Mesendoderm (in vitro differentiated cells): ENCODE results near the gene CCDC137.

Experiments
- DNase-seq: peaks from one replicate; pipeline ENCODE4 v3.0.0; 2013
- H2AK5ac ChIP-seq: 2 replicates; pipeline ENCODE4 v1.6.1; 2013; ENCODE audit warnings: low read length, inconsistent platforms
- H2BK120ac ChIP-seq: 2 replicates; pipeline ENCODE4 v1.6.1; 2013; ENCODE audit warnings: low read depth, mild to moderate bottlenecking, low read length, moderate library complexity, mixed read lengths
- H2BK15ac ChIP-seq: replicated peaks from 2 replicates; pipeline ENCODE4 v1.6.1; 2013; ENCODE audit warnings: low read depth, mild to moderate bottlenecking, moderate library complexity
- H2BK5ac ChIP-seq: 2 replicates; pipeline ENCODE4 v1.6.1; 2013; ENCODE audit warnings: low read length, inconsistent platforms
- H3K18ac ChIP-seq: 2 replicates; pipeline ENCODE4 v1.6.1; 2013; ENCODE audit warnings: mild to moderate bottlenecking, low read length, mixed read lengths
- H3K23ac ChIP-seq: one replicate; pipeline ENCODE4 v1.6.1; 2013; ENCODE audit warnings: low read length
- H3K27ac ChIP-seq: 2 replicates; pipeline ENCODE4 v1.5.1; 2013; ENCODE audit warnings: low read depth, mild to moderate bottlenecking, inconsistent platforms, low read length, moderate library complexity
- H3K27me3 ChIP-seq: 2 replicates; pipeline ENCODE4 v1.6.1; 2013; ENCODE audit warnings: low read length, control low read depth, mild to moderate bottlenecking, inconsistent platforms; ENCODE audit not compliant: insufficient read depth, poor library complexity
- H3K36me3 ChIP-seq: 2 replicates; pipeline ENCODE4 v1.6.1; 2013; ENCODE audit warnings: low read length, inconsistent platforms; ENCODE audit not compliant: control insufficient read depth, insufficient read depth
- H3K4ac ChIP-seq: one replicate; pipeline ENCODE4 v1.6.1; 2013; ENCODE audit warnings: low read depth, mild to moderate bottlenecking, low read length, moderate library complexity
- H3K4me1 ChIP-seq: 2 replicates; pipeline ENCODE4 v1.6.1; 2013; ENCODE audit warnings: low read depth, low read length, inconsistent platforms; ENCODE audit not compliant: control insufficient read depth
- H3K4me2 ChIP-seq: 2 replicates; pipeline ENCODE4 v1.6.1; 2013; ENCODE audit warnings: low read length
- H3K4me3 ChIP-seq: 2 replicates; pipeline ENCODE4 v1.5.1; 2013; ENCODE audit warnings: mild to moderate bottlenecking, low read length
- H3K56ac ChIP-seq: one replicate; pipeline ENCODE4 v1.6.1; 2013; ENCODE audit warnings: low read length
- H3K79me1 ChIP-seq: 2 replicates; pipeline ENCODE4 v1.6.1; 2013; ENCODE audit warnings: low read length, inconsistent platforms
- H3K79me2 ChIP-seq: 2 replicates; pipeline ENCODE4 v1.6.1; 2013; ENCODE audit warnings: mild to moderate bottlenecking, low read length; ENCODE audit not compliant: control insufficient read depth, insufficient read depth
- H3K9ac ChIP-seq: 2 replicates; pipeline ENCODE4 v1.6.1; 2013; ENCODE audit warnings: low read length, inconsistent platforms
- H4K5ac ChIP-seq: one replicate; pipeline ENCODE4 v1.6.1; 2013; ENCODE audit warnings: low read length
- H4K8ac ChIP-seq: one replicate; pipeline ENCODE4 v1.6.1; 2013; ENCODE audit warnings: low read depth, mild to moderate bottlenecking, control low read depth, low read length, moderate library complexity
- WGBS: extraction: QIAGEN DNeasy Blood & Tissue Kit; methylation state at CpG from one replicate; pipeline ENCODE4 v1.1.7; 2013; ENCODE audit warnings: low lambda C conversion rate, missing lambda C conversion rate; ENCODE audit not compliant: insufficient coverage; ENCODE audit errors: extremely low coverage; 5-methylcytosine and 5-hydroxymethylcytosine counted together

Gene CCDC137

DNA sequence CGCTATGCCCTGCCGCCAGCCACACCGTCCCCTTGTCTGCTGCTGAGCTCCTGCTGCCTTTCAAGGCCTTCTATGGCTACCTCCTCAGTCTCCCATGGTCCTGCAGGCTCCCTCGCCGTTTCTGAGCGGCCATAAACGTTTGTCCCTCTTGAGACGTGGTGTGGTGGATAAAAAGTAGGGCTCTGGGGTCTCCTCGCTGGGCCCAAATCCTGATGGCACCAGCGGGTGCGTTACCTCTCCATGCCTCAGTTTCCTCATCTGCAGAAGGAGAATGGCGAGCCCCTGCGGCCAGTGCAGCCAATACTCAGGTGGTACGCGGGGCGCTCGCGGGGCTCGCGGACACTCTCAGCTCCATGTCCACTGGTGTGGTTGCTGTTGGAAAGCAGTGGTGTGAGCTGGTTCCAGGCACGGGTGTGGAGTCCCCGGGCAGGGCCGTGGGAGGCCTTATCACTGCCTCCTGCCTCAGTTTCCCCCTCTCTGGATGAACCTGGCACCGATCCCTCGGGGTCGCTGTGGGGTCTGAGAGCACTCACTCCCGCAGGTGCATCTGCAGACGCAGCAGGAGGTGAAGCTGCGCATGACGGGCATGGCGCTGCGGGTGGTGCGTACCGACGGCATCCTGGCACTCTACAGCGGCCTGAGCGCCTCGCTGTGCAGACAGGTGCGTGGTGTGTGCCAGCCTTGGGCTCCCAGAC, 48.0 kb downstream of the CCDC137 start:
- no peak overlapping the region for H3K4me3 ChIP-seq
- DNase-seq, result no peak
- H3K79me1 ChIP-seq, result peaks cover 3% of the 10 kb centered on the region
- H3K9ac ChIP-seq, result no peak overlapping the region
- H4K8ac ChIP-seq, result no peak overlapping the region
- no peak overlapping the region for H3K18ac ChIP-seq
- H3K79me2 ChIP-seq, result no peaks in the 10 kb centered on the region
- H2BK5ac ChIP-seq, result no peak overlapping the region
- H3K4me2 ChIP-seq, result no peak overlapping the region
- no peak overlapping the region for H3K27ac ChIP-seq
- H3K4ac ChIP-seq, result no peak overlapping the region
- no peak overlapping the region for H4K5ac ChIP-seq
- no peak overlapping the region for H2BK15ac ChIP-seq
- no peaks in the 10 kb centered on the region for H3K27me3 ChIP-seq
- H3K36me3 ChIP-seq, result no peaks in the 10 kb centered on the region
- H3K56ac ChIP-seq, result no peak overlapping the region
- no peak overlapping the region for H2BK120ac ChIP-seq
- WGBS, result no CpG with 5 or more reads among the region's 39 CpGs
- H3K23ac ChIP-seq, result no peak overlapping the region
- peaks cover 6% of the 10 kb centered on the region for H3K4me1 ChIP-seq
- no peak overlapping the region for H2AK5ac ChIP-seq

DNA sequence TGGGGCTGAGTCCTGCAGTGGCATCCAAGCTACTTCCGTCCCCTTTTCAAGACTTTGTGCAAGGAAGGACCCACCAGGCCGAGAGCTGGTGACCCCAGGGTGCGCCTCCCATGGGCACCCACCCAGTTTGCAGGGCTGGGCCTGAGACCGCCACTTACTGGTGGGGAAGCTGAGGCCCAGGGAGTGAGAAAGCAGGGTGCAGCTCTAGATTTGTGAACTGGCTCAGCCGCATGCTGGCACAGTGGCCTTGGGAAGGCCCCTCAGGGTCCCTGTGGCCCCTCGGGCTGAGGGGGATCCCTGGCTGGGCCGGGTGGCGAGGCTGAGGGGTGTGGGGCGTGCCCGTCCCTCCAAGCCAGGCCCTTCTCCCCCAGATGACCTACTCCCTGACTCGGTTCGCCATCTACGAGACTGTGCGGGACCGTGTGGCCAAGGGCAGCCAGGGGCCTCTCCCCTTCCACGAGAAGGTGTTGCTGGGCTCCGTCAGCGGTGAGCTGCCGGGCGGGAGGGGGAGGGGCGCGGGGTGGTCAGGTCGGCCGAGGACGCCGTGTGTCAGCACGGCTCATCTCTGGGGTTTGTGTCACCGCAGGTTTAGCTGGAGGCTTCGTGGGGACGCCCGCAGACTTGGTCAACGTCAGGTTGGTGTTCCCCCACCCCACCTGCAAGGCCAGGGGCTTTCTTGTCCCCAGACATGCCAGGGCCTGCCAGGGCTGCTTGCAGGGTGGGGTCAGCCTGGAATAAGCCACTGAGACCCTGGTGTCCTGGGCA, 48.8 kb downstream of the CCDC137 start:
- no CpG with 5 or more reads among the region's 32 CpGs for WGBS
- H3K4me3 ChIP-seq, result no peak overlapping the region
- H3K4me1 ChIP-seq, result peaks cover 6% of the 10 kb centered on the region
- no peak overlapping the region for H3K4ac ChIP-seq
- H2AK5ac ChIP-seq, result no peak overlapping the region
- no peak overlapping the region for H4K5ac ChIP-seq
- no peak overlapping the region for H4K8ac ChIP-seq
- no peaks in the 10 kb centered on the region for H3K79me2 ChIP-seq
- no peaks in the 10 kb centered on the region for H3K36me3 ChIP-seq
- H3K56ac ChIP-seq, result no peak overlapping the region
- no peak overlapping the region for H2BK5ac ChIP-seq
- no peak for DNase-seq
- H3K27ac ChIP-seq, result no peak overlapping the region
- peaks cover 3% of the 10 kb centered on the region for H3K79me1 ChIP-seq
- H3K27me3 ChIP-seq, result no peaks in the 10 kb centered on the region
- H2BK120ac ChIP-seq, result no peak overlapping the region
- H3K4me2 ChIP-seq, result no peak overlapping the region
- H3K18ac ChIP-seq, result no peak overlapping the region
- H3K23ac ChIP-seq, result no peak overlapping the region
- H3K9ac ChIP-seq, result no peak overlapping the region
- no peak overlapping the region for H2BK15ac ChIP-seq

DNA sequence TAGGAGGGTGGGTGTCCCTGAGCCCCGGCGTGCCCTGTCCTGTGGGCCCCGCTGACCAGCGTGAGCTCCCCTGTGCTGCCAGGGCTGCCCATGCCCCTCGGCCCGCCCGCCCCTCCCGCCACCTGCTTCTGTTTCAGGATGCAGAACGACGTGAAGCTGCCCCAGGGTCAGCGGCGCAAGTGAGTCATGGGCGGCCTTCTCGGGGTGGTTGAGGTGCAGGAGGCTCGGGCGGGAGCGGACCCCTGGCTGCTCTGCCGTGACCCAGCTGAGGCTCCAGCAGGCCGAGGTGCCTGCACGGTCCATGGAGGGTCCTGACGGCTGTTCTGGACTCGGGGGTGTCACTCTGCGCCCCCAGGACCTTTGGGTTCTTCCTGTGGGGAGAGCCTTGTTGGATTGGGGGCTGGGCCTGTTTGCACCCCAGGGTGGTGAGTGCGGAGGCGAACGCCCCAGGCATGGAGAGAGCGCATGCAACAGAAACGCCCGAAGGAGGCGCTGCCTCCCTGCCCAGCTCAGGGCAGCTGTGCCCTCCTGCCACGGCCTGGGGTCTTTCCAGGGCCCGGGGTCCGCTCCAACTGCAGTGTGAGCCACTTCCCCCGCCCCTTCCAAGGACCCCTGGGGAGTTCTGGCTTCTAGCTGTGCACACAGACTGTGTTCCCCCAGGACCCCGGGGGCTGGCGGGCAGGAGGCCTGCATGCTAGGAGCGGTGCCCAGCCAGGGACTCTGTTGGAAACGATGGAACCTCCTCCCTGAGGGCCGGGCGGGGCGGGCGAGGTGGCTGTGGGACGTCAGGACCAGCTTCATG, 49.5 kb downstream of the CCDC137 start:
- H3K27me3 ChIP-seq, result no peaks in the 10 kb centered on the region
- no peak overlapping the region for H2BK15ac ChIP-seq
- H3K27ac ChIP-seq, result no peak overlapping the region
- no peak overlapping the region for H2BK5ac ChIP-seq
- no peak overlapping the region for H4K8ac ChIP-seq
- no peak overlapping the region for H3K4me3 ChIP-seq
- H3K9ac ChIP-seq, result no peak overlapping the region
- no peak overlapping the region for H3K4me2 ChIP-seq
- WGBS, result no CpG with 5 or more reads among the region's 43 CpGs
- H3K4ac ChIP-seq, result no peak overlapping the region
- H2BK120ac ChIP-seq, result no peak overlapping the region
- no peak for DNase-seq
- no peak overlapping the region for H2AK5ac ChIP-seq
- no peaks in the 10 kb centered on the region for H3K36me3 ChIP-seq
- no peak overlapping the region for H3K23ac ChIP-seq
- H3K79me1 ChIP-seq, result peaks cover 3% of the 10 kb centered on the region
- no peak overlapping the region for H3K18ac ChIP-seq
- H3K56ac ChIP-seq, result no peak overlapping the region
- no peak overlapping the region for H4K5ac ChIP-seq
- peaks cover 2% of the 10 kb centered on the region for H3K4me1 ChIP-seq
- no peaks in the 10 kb centered on the region for H3K79me2 ChIP-seq

DNA sequence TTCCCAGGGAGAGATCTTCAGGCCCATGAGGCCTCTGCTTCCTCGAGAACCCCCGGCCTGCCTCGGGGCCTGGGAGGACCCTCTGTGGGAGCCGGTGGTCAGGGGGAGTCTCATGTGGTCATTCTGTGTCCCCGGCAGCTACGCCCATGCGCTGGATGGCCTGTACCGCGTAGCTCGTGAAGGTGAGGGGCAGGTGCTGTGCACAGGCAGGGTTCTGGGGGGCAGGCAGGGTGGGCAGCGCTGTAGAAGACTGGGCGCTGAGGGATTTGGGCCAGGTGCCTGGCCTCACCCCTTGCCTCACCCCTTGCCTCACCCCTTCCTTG, 50.1 kb downstream of the CCDC137 start:
- H4K5ac ChIP-seq, result no peak overlapping the region
- no peak overlapping the region for H2AK5ac ChIP-seq
- H3K27me3 ChIP-seq, result no peaks in the 10 kb centered on the region
- no peak overlapping the region for H4K8ac ChIP-seq
- no peak overlapping the region for H2BK5ac ChIP-seq
- no peaks in the 10 kb centered on the region for H3K36me3 ChIP-seq
- no peak overlapping the region for H2BK120ac ChIP-seq
- H3K4ac ChIP-seq, result no peak overlapping the region
- no peaks in the 10 kb centered on the region for H3K79me2 ChIP-seq
- H3K4me3 ChIP-seq, result no peak overlapping the region
- no peak overlapping the region for H3K4me2 ChIP-seq
- no peak overlapping the region for H2BK15ac ChIP-seq
- no peak overlapping the region for H3K56ac ChIP-seq
- DNase-seq, result no peak
- H3K27ac ChIP-seq, result no peak overlapping the region
- no peak overlapping the region for H3K23ac ChIP-seq
- no peak overlapping the region for H3K9ac ChIP-seq
- peaks cover 3% of the 10 kb centered on the region for H3K79me1 ChIP-seq
- no CpG with 5 or more reads among the region's 12 CpGs for WGBS
- H3K18ac ChIP-seq, result no peak overlapping the region
- H3K4me1 ChIP-seq, result peaks cover 2% of the 10 kb centered on the region

- Histone ChIP-seq H3K79me2 (no peaks in the 10 kb centered on the region), H2BK120ac (no peak overlapping the region), H3K36me3 (no peaks in the 10 kb centered on the region), H3K4me1 (peaks cover 2% of the 10 kb centered on the region), H4K8ac (no peak overlapping the region), H4K5ac (no peak overlapping the region), H3K4me2 (no peak overlapping the region), H3K79me1 (peaks cover 3% of the 10 kb centered on the region), H3K23ac (no peak overlapping the region), H3K4ac (no peak overlapping the region), H3K9ac (no peak overlapping the region), H2BK5ac (no peak overlapping the region), H3K18ac (no peak overlapping the region), H2AK5ac (no peak overlapping the region), H3K27me3 (no peaks in the 10 kb centered on the region), H3K56ac (no peak overlapping the region), H3K4me3 (no peak overlapping the region), H2BK15ac (no peak overlapping the region), H3K27ac (no peak overlapping the region)
- no CpG with 5 or more reads among the region's 25 CpGs for WGBS
- DNase-seq, result no peak
Measured at GRCh38 chr17:81717049-81717765, 50.7 kb downstream of the CCDC137 start.
